Activated T-cell treated with anti-CD3 and anti-CD28 coated beads for 24 hours (primary cell): Measurements from ENCODE around the gene TEX101.
"Not testable (repeated sequence)": the region's sequence is repeated elsewhere in the genome, so short reads cannot be mapped to it uniquely, and the experiment has no call there.

Experiments used
- DNase-seq: peaks from one replicate; pipeline ENCODE4 v3.0.0-alpha.2; 2020; ENCODE audit warnings: low read depth

Gene TEX101, protein sequence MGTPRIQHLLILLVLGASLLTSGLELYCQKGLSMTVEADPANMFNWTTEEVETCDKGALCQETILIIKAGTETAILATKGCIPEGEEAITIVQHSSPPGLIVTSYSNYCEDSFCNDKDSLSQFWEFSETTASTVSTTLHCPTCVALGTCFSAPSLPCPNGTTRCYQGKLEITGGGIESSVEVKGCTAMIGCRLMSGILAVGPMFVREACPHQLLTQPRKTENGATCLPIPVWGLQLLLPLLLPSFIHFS

GRCh38 chr19:43414554-43414953 is at the start of gene TEX101:
TSS of gene TEX101 (plus strand) at chr19:43414890. CDS start at chr19:43415920, 1,030 bp downstream.
- no peak for DNase-seq

DNA sequence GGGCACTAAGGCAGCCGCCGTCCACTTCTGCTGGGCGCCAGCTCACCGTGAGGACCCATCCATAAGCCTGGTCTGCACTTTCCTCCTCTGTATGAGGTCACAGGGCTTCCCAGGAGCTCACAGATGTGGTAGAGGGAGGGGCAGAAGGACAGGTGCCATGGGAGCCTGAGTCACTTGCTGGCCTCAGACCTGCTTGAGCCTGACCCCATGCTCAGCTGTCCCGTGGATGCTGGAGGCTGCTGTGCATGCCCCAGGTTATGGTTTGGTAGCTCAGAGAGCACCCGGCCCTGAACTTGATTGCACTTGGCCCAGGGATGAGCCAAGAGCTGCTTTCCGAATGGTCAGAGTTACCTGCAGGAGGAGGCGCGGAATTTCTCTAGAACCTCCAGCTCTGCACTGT is 49.0 kb upstream of the TEX101 start:
- DNase-seq, result not testable (repeated sequence)

DNA sequence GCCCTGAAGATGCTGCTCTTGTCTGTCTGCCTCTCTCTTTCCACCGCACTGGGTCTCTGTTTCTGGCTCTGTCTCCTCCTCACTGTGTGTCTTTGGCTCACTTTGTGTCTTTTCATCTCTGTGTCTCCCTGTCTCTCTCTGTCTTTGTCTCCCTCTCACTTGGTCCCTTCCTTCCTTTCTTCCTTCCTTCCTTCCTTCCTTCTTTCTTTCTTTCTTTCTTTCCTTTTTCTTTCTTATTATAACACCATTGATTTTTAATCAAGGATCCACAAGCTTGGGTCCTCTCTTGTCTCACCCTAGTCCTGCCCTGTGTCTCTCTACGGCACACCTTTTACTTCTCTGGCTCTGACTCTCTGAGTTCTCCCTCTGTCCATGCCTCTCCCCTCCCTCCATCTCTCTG is 46.9 kb upstream of the TEX101 start:
- no peak for DNase-seq

GRCh38 chr19:43368897-43369296 is 45.8 kb upstream of the TEX101 start:
- DNase-seq, result not testable (repeated sequence)

DNA sequence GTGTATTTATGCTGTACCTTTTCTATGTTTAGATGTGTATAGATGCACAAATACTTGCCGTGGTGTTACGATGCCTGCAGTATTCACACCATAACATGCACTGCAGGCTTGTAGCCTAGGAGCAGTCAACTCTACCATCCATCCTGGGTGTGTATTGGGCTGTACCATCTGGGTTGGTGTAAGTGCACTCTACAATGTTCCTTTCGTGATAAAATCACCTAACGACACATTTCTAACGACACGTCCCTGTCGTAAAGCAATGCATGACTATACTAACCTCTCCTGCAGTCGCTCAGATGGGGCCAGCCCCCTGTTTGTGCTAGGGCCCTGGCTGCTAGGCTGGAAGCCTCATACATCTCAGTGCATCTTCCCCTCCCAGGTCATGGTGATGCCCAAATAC is 42.8 kb upstream of the TEX101 start:
- no peak for DNase-seq

DNA sequence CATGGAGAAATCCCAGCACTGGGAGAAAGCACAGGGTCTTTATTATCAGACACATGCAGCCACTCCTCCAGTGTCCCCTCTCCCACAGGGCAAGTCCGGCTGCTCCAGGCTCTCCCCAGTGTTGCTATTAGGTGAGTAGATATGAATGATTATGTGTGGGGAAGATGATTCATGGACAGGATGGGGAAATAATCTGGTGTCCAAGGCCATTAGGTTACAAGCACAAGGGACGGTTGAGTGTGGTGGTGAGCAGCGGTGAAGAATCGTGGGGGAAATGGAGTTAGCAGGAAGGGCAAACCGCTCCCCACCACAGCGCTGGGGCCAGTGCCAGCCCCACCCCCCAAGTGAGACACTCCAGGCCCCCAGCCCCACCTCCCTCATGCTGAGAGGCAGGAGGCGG is 42.2 kb upstream of the TEX101 start:
- no peak for DNase-seq

- DNase-seq, result not testable (repeated sequence)
These were observed 37.1 kb upstream of the TEX101 start for GRCh38 chr19:43377624-43378023.

DNA sequence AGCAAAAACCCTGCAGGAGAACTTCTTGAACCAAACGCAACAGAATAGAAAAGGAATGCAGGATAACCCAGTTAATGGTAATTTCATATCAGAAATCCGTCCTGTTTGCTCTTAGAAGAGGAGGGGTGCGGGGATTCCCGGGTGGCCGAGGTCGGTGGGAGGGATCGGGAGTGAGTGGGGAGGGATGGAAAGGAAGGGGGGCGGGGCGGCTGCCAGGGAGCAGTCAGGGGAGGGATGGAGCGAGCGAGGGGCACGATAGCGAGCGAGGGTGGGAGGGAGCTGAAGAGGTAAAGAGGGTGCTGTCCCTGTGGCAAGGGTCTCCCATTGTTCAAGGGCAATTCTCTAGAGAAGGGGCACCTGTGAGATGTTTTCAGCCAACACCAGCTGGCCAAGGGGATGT is 34.7 kb upstream of the TEX101 start:
- no peak for DNase-seq

- DNase-seq, result no peak
These were observed 33.8 kb upstream of the TEX101 start for GRCh38 chr19:43380771-43381386.

- not testable (repeated sequence) for DNase-seq
These were observed 32.0 kb upstream of the TEX101 start for GRCh38 chr19:43382586-43383216.

GRCh38 chr19:43383254-43383653 is 31.4 kb upstream of the TEX101 start:
- not testable (repeated sequence) for DNase-seq

GRCh38 chr19:43383759-43384158 is 30.9 kb upstream of the TEX101 start:
- not testable (repeated sequence) for DNase-seq

DNA sequence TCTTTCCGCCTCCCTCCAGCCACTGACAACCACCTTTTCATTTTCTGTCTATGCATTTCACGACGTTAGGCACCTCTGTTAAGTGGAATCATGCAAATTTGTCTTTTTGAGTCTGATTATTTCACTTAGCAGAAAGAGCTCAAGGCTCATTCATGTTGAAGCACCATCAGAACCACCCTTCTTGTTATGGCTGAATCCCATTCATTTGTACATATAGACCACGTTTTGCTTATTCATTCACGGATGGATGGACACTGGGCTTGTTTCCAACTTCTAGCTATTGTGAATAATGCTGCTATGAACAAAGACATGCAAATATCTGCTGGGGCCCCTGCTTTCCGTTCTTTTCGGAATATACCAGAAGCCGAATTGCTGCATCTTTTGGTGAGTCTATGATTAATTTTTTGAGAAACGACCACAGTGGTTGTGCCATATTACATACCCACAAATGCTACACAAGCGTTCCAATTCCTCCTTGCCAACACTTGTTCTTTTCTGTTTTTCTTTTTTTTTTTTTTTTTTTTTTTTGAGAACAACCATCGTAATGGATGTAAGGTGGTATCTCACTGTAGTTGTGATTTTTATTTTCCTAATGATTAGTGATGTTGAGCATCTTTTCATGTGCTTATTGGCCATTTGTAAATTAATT is 23.7 kb upstream of the TEX101 start:
- DNase-seq, result not testable (repeated sequence)

DNA sequence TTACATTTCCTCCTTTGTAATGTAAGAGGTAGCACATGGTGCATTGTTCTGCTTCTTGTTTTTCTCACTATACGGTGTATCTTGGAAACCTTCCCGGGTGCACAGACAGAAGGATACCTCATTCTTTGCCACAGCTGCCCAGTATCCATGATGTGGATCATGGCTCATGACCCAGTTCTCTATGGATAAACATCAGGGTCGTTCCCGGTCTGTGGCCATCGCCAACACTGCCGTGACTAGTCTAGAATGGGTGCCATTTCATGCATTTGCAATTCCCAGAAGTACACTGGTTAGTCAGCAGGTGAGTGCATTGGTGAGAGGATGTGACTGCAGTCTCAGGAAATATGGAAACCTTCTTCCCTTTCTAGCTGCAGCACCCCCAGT is 23.1 kb upstream of the TEX101 start:
- DNase-seq, result not testable (repeated sequence)

DNA sequence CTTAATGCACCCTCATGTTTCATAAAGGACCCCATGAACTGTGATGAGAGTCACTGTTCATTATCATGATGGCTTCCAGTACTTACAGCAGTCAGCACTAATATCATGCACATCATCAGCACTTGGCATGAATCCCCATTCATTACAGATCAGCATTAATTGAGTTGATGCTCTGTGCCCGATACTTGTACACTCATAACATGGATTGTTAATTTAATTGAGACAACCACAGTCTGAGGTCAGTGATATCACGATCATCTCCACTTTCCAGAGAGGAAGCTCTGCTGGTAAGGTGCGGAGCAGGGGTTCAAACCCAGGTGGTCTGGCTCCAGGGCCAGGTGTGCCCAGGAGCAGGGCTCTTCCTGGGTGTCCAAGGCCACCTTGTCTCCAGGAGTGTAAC is 21.2 kb upstream of the TEX101 start:
- not testable (repeated sequence) for DNase-seq

DNA sequence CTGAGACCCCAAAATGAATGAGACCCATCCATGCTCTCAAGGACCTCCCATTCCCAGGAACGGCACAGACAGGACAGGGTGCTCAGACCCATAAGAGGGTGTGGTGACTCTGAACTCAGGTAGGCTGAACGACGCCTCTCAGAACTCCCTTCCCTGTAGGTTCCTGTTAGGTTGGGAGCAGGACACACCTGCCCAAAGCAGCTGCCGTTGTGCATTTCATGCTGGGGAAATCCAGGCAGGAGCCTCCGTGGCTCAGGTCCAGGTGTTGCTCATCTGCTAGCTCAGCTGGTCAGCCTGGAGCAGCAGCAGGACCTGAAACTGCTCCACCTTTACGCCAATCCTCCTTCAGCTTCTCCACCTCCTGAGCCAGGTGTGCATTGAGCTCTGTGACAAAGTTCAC is 19.1 kb upstream of the TEX101 start:
- DNase-seq, result no peak

- no peak for DNase-seq
These were observed 8.4 kb upstream of the TEX101 start for GRCh38 chr19:43406297-43406696.

GRCh38 chr19:43407416-43408005 is 7.2 kb upstream of the TEX101 start:
- DNase-seq, result no peak

GRCh38 chr19:43408043-43408442 is 6.6 kb upstream of the TEX101 start:
- DNase-seq, result no peak

DNA sequence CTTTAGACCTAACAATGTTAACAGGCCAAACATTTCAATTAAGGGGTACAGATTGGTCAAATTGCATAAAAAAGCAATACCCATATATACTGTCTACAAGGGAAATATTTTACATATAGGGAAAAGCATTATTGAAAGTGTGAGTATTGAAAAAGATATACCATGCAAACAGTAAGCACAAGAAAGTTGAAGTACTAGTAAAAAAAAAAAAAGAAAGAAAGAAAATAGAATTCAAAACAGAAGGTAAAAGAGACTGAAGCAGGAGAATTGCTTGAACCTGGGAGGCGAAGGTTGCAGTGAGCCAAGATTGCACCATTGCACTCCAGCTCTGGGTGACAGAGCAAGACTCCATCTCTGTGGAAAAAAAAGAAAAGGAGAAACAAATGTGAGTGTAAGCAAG is 5.3 kb upstream of the TEX101 start:
- no peak for DNase-seq

GRCh38 chr19:43412441-43412840 is 2.2 kb upstream of the TEX101 start:
- no peak for DNase-seq

- no peak for DNase-seq
These were observed 2.4 kb downstream of the TEX101 start for GRCh38 chr19:43416951-43417623.
